GM06990 (cell line): Measurements from ENCODE around the gene KCNQ1OT1.

Experiments
- DNase-seq: peaks from one replicate; pipeline ENCODE4 v3.0.0-alpha.2; 2011; ENCODE audit not compliant: insufficient read length; ENCODE audit errors: extremely low read depth
- H3K27me3 ChIP-seq: replicated peaks from 2 replicates; pipeline ENCODE4 v1.6.0; 2011; ENCODE audit warnings: low read length; ENCODE audit not compliant: control insufficient read depth, insufficient read depth
- H3K36me3 ChIP-seq: 2 replicates; pipeline ENCODE4 v1.5.1; 2011; ENCODE audit warnings: low read length; ENCODE audit not compliant: control insufficient read depth, insufficient read depth
- H3K4me3 ChIP-seq: replicated peaks from 2 replicates; pipeline ENCODE4 v1.5.1; 2011; ENCODE audit warnings: low read depth, mild to moderate bottlenecking, control low read depth, low read length
- TF ChIP-seq, protein P1 (sequence below): IDR thresholded peaks from 2 replicates; pipeline ENCODE4 v1.5.1; 2011; ENCODE audit warnings: low read length, control low read depth, mild to moderate bottlenecking, inconsistent platforms; ENCODE audit not compliant: insufficient read depth, poor library complexity, severe bottlenecking

KCNQ1OT1 gene

DNA sequence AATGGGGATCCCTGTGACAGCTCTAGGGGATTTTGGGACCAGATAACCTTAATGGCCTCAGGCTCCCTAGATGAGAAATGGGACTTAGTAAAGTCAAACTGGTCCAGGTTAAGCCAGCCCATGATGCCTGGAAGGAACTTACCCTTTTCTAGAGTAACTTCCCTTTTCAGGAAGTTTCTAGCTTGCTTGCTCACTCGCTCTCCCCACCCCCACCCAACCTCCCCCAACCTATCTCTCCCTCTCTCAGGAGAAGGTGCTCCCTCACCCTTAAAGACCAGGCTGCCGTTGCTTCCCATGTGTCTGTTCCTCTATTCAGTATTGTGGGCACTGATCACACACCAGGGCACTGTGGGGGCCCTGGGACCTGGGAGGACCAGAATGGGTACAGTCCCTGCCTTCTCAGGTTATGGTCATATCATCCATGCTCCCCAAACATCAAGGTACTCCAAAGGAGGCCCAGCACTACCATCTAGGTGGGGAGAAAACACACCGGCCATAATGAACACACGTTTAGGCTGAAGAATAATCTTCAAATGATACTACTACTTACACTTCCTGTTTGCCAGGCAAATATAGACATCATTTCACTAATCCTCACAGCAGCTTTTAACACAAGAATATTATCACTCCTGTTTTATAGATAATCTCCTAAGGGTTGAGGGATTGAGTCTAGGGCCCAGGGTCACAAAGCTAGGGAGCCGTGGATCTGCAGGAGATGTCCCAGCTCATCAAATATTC, 18.2 kb downstream of the KCNQ1OT1 start:
- TF ChIP-seq, protein P1, sequence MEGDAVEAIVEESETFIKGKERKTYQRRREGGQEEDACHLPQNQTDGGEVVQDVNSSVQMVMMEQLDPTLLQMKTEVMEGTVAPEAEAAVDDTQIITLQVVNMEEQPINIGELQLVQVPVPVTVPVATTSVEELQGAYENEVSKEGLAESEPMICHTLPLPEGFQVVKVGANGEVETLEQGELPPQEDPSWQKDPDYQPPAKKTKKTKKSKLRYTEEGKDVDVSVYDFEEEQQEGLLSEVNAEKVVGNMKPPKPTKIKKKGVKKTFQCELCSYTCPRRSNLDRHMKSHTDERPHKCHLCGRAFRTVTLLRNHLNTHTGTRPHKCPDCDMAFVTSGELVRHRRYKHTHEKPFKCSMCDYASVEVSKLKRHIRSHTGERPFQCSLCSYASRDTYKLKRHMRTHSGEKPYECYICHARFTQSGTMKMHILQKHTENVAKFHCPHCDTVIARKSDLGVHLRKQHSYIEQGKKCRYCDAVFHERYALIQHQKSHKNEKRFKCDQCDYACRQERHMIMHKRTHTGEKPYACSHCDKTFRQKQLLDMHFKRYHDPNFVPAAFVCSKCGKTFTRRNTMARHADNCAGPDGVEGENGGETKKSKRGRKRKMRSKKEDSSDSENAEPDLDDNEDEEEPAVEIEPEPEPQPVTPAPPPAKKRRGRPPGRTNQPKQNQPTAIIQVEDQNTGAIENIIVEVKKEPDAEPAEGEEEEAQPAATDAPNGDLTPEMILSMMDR, result no peak
- no peaks in the 10 kb centered on the region for H3K27me3 ChIP-seq
- no peak for DNase-seq
- H3K4me3 ChIP-seq, result no peak overlapping the region
- no peaks in the 10 kb centered on the region; the same call in 1 of the 2 replicates for H3K36me3 ChIP-seq

DNA sequence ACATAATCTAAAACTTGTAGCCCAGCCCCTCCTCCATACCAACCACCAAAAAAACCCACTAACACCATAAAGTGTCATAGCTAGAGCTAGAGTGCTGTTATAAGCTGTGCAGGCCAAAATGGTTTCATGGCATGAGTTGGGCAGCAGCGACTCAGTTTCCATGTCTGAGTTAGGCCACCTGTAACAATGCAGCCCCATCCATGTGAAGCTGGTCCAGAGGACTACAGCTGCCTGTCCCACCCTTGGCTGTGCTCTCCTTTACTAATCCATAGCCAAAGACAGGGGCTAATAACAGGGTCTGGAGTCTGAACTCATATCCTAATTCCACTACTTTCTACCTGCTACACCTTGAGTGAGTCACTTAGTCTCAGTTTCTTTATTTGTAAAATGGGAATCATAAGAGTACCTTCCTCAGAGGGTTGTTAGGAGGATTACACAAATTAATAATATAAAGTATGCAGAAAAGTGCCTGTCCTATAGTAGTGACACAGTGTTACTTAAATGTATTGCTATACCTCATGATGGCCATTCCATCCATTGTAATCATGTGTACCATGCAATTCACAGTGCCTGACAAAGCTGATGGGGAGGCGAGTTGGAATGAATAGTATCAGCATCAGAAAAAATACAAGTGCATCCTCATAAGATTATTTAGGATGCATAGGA, 20.6 kb downstream of the KCNQ1OT1 start:
- DNase-seq, result no peak
- TF ChIP-seq, protein P1, result no peak
- H3K4me3 ChIP-seq, result no peak overlapping the region
- H3K27me3 ChIP-seq, result no peaks in the 10 kb centered on the region
- no peaks in the 10 kb centered on the region for H3K36me3 ChIP-seq

DNA sequence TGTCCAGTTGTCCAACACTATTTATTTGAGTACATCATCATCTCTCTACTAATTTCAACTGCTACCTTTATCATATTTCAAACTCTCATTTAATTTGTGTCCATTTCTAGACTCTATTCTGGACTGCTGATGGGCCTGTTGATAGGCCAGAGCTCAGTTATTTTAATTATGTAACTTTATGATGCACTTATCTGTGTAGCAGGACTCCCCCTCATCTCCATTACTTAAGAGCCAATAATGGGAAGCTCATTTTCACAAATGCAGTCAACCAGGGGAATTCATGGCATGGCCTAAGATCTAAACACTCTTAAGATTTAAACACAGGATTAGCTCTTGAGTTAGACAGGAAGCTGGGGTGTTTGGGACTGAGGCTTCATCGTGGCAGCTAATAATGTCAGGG, 21.4 kb downstream of the KCNQ1OT1 start:
- DNase-seq, result no peak
- Histone ChIP-seq H3K27me3 (no peaks in the 10 kb centered on the region), H3K4me3 (no peak overlapping the region), H3K36me3 (no peaks in the 10 kb centered on the region)
- TF ChIP-seq, protein P1, result no peak

DNA sequence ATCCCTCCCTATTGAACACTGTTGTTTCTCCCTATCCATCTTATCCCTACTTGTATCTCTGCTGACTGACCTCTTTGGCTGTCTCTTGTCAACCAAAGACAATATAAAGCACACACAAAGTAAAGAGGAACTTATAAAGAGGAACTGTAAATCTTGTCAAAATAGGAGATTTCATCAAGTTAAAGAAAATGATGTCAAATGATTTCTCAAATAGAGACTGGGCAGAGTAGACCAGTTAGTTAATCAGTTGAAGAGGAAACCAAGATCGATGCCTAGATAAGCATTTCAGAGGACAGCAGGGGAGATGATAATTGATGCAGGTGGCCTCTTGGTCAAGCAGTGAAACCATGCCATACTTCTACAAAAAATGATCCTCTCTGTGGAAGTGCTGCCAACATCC, 22.7 kb downstream of the KCNQ1OT1 start:
- TF ChIP-seq, protein P1, result no peak
- Histone ChIP-seq H3K4me3 (no peak overlapping the region), H3K27me3 (no peaks in the 10 kb centered on the region), H3K36me3 (no peaks in the 10 kb centered on the region)
- DNase-seq, result no peak

DNA sequence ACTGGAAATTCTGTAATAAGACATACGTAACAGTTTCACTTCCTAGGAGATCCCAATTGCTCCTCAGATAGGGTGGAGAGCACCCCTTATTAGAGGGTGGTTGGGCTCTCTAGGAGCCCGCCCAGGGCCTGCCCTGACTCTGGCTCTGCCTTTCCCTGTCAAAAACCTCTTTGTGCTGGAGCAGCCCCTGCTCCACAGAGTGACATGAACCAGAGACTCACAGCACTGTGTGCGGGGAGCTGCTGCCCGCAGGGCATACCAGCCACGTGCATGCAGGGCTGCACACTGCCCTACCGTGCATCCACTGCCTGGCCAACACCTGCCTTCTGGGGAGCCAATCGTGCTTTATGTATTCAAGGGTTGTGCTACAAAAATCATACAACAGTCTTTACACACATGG, 24.3 kb downstream of the KCNQ1OT1 start:
- no peak overlapping the region for H3K4me3 ChIP-seq
- H3K27me3 ChIP-seq, result no peaks in the 10 kb centered on the region
- H3K36me3 ChIP-seq, result no peaks in the 10 kb centered on the region
- TF ChIP-seq, protein P1, result no peak
- no peak for DNase-seq
